Sigmoid colon (tissue), 7 donors: ENCODE data around the gene CDX2. TPM values are rescaled to one million over a fixed set of nuclear protein-coding genes. Genes with fewer than 3 reads are reported as not detected.

ENCODE experiments used
- DNase-seq: peaks from one replicate; pipeline ENCODE4 v3.0.0-alpha.2; 2019
- H3K27ac ChIP-seq, 4 donors: fragments of 200-600 bp; sonication (generic); one replicate each; pipeline ENCODE4 v1.5.1; 2016 to 2019; ENCODE audit warnings: mild to moderate bottlenecking in 1 of 4
- H3K27me3 ChIP-seq, 3 donors: fragments of 200-600 bp; sonication (generic); one replicate each; pipeline ENCODE4 v1.5.1; 2019; ENCODE audit warnings: mild to moderate bottlenecking in 1 of 3
- H3K36me3 ChIP-seq, 4 donors: fragments of 200-600 bp; sonication (generic); one replicate each; pipeline ENCODE4 v1.5.1; 2016 to 2019
- H3K4me1 ChIP-seq, 4 donors: fragments of 200-600 bp; sonication (generic); one replicate each; pipeline ENCODE4 v1.5.1; 2017 to 2019
- H3K4me3 ChIP-seq, 4 donors: fragments of 200-600 bp; sonication (generic); one replicate each; pipeline ENCODE4 v1.5.1; 2017 to 2019; ENCODE audit warnings: mild to moderate bottlenecking in 2 of 4, moderate library complexity in 1 of 4
- H3K9me3 ChIP-seq, 4 donors: fragments of 200-600 bp in 3 of 4; sonication (generic) in 3 of 4; one replicate each; pipeline versions ENCODE4 v1.5.1 to v1.6.1; 2013 to 2019
- CTCF ChIP-seq, 4 experiments: fragments of 450-650 bp in 3 of 4; fragments of 200-600 bp in 1 of 4; IDR thresholded peaks; one replicate each; pipeline ENCODE4 v1.5.1; 2016 to 2019; ENCODE audit warnings: antibody characterized with exemption in 4 of 4, mild to moderate bottlenecking in 3 of 4, moderate library complexity in 2 of 4
- EP300 ChIP-seq, 4 donors: sonication (generic); formaldehyde crosslinking; IDR thresholded peaks; one replicate each; pipeline ENCODE4 v1.6.1; 2017; ENCODE audit warnings: antibody characterized with exemption in 4 of 4
- POLR2A ChIP-seq, 2 donors: fragments of 450-650 bp; IDR thresholded peaks; one replicate each; pipeline ENCODE4 v1.6.1; 2016; ENCODE audit warnings: antibody characterized with exemption in 2 of 2, mild to moderate bottlenecking in 2 of 2, moderate library complexity in 2 of 2
- POLR2AphosphoS5 ChIP-seq, 4 donors: sonication (generic); formaldehyde crosslinking; IDR thresholded peaks; one replicate each; pipeline ENCODE4 v1.6.1; 2017; ENCODE audit warnings: antibody characterized with exemption in 4 of 4
- WGBS, 2 donors: extraction: QIAGEN DNeasy Blood & Tissue Kit; methylation state at CpG; one replicate each; pipeline ENCODE4 v1.1.7; 2013; 5-methylcytosine and 5-hydroxymethylcytosine counted together
- intact Hi-C: fragments of 100-400 bp; cut with DNase I; formaldehyde crosslinking; loops from one replicate; pipeline ENCODE4 v1.15.1; 2023
- polyA plus RNA-seq, 3 donors: library from polyadenylated mRNA; stranded (reverse); fragments of 200-250 nt; gene quantifications; one replicate each; pipeline ENCODE4 v1.2.3, GENCODE V29; 2013
- total RNA-seq, 4 donors: library from RNA; depleted of rRNA; stranded (reverse); fragments of >200 nt; gene quantifications; one replicate each; pipeline ENCODE4 v1.1.0, GENCODE V29; 2016
- donor health status: healthy with polysubstance abuse.
- donor health status: Bipolar disorder and iron deficiency.
- donor health status: healthy.

CDX2 gene
- total and polyA plus RNA-seq, 7 donors, result 146 to 220 (median 168) TPM; not detected in 4

GRCh38 chr13:27918041-27918917 lies 50.8 kb downstream of the CDX2 start:
- TF ChIP-seq CTCF (IDR thresholded peaks at IDR 0.05) (no peak), POLR2A (IDR thresholded peaks at IDR 0.05) (no peak), EP300 (IDR thresholded peaks at IDR 0.05) (no peak), POLR2AphosphoS5 (IDR thresholded peaks at IDR 0.05) (no peak)
- DNase-seq, result no peak
- Histone ChIP-seq H3K4me1 (peaks cover 0 to 43% (median 38%) of the 10 kb centered on the region in 4 donors), H3K36me3 (no peaks in the 10 kb centered on the region), H3K27ac (no peak overlapping the region), H3K27me3 (peaks cover 75 to 100% (median 89%) of the 10 kb centered on the region in 3 donors), H3K9me3 (no peaks in the 10 kb centered on the region), H3K4me3 (no peak overlapping the region)
- WGBS, 2 donors, result 12 to 13% methylated on average over 46 of the region's 46 CpGs
- intact Hi-C loops, result no loop called here

GRCh38 chr13:27917121-27917947 lies 51.8 kb downstream of the CDX2 start:
- peaks cover 0 to 43% (median 38%) of the 10 kb centered on the region in 4 donors for H3K4me1 ChIP-seq
- WGBS, 2 donors, result 2 to 4% methylated on average over 48 of the region's 48 CpGs

DNA sequence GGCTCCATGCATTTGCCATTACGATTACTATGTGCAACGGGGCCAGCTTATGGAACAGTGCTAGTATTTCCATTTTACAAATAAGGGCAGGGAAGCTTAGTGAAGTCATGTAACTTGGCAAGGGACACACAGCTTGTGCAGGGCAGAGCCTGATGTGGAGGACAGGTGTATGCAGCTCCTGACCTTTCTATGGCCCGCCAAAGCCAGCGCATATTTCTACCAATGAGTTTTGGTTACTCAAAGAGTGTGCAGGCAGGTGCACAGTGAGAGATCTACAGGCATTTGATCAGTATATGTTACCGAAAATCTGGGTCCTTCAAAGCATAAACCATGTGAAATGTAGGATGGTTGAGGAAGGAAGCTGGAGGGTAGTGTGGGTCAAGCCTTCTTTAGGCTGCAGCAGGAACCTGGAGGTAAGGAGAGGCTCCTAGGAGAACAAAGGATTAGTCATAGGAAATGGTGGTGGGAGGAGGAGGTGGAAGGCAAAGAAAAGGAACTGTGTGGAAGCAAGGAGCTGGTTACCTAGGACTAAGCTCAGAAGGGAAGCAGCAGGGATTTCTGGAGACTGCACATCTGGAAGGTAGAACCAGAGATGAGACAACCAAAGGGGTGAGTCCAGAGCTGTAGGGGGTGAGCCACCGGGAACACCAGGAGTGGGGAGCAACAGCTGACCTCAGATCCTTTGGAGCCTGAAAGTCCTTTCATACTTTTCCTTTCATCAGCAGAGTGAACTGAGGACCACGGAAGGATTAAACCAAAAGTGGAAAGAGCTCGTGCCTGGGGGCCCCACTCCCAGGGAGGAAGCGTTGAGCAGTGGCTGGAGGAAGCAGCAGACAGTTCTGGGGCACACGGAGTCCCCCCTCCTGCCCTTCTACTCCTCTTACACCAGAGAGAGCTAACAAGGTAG lies 53.6 kb downstream of the CDX2 start:
- DNase-seq, result no peak
- no peak for TF ChIP-seq POLR2AphosphoS5 (IDR thresholded peaks at IDR 0.05)
- WGBS, 2 donors, result 55 to 61% methylated on average over 10 of the region's 10 CpGs
- intact Hi-C loops, result no loop called here
- Histone ChIP-seq H3K27ac (no peak overlapping the region), H3K4me1 (peaks cover 0 to 25% (median 24%) of the 10 kb centered on the region in 4 donors), H3K9me3 (no peaks in the 10 kb centered on the region), H3K27me3 (peaks cover 51 to 99% (median 62%) of the 10 kb centered on the region in 3 donors), H3K4me3 (no peak overlapping the region), H3K36me3 (no peaks in the 10 kb centered on the region)

More at GRCh38 chr13:27917121-27917947, 51.8 kb downstream of the CDX2 start:
- TF ChIP-seq EP300 (IDR thresholded peaks at IDR 0.05) (no peak), POLR2AphosphoS5 (IDR thresholded peaks at IDR 0.05) (peak in 2 of 4 donors; percentile 11 to 38), CTCF (IDR thresholded peaks at IDR 0.05) (no peak), POLR2A (IDR thresholded peaks at IDR 0.05) (no peak)
- Histone ChIP-seq H3K27ac (no peak overlapping the region), H3K27me3 (peaks cover 67 to 100% (median 79%) of the 10 kb centered on the region in 3 donors), H3K36me3 (no peaks in the 10 kb centered on the region), H3K4me3 (no peak overlapping the region), H3K9me3 (no peaks in the 10 kb centered on the region)
- intact Hi-C loops, result no loop called here
- DNase-seq, result no peak

- intact Hi-C loops, result no loop called here
- Histone ChIP-seq H3K27ac (no peak overlapping the region), H3K4me3 (no peak overlapping the region), H3K36me3 (no peaks in the 10 kb centered on the region), H3K9me3 (no peaks in the 10 kb centered on the region), H3K27me3 (peaks cover 32 to 99% (median 43%) of the 10 kb centered on the region in 3 donors), H3K4me1 (peaks cover 0 to 12% (median 12%) of the 10 kb centered on the region in 4 donors)
- TF ChIP-seq POLR2AphosphoS5 (IDR thresholded peaks at IDR 0.05), result no peak
- no peak for TF ChIP-seq CTCF (IDR thresholded peaks at IDR 0.05)
- no peak for TF ChIP-seq POLR2A (IDR thresholded peaks at IDR 0.05)
- no peak for TF ChIP-seq EP300 (IDR thresholded peaks at IDR 0.05)
- DNase-seq, result no peak
- 57 to 66% methylated on average over 1 of the region's 1 CpG for WGBS, 2 donors
Measured at GRCh38 chr13:27913160-27913559, 56.0 kb downstream of the CDX2 start.
